HG03196 (cell line): ENCODE measurements around the gene RANBP1.

Experiments
- ATAC-seq: cut with Tn5 transposase; IDR thresholded peaks from one replicate; pipeline ENCODE4 v1.9.1; 2021; ENCODE audit not compliant: unreplicated experiment

The RANBP1 gene

GRCh38 chr22:20167643-20168322, 51.9 kb downstream of the RANBP1 start:
- no peak for ATAC-seq

- no peak for ATAC-seq
These were observed 53.4 kb downstream of the RANBP1 start for GRCh38 chr22:20169253-20169822.

- no peak for ATAC-seq
These were observed 54.3 kb downstream of the RANBP1 start for GRCh38 chr22:20170170-20170569.

- no peak for ATAC-seq
These were observed 55.6 kb downstream of the RANBP1 start for GRCh38 chr22:20171288-20172140.

GRCh38 chr22:20172141-20172613, 56.3 kb downstream of the RANBP1 start:
- ATAC-seq, result no peak

- no peak for ATAC-seq
These were observed 57.3 kb downstream of the RANBP1 start for GRCh38 chr22:20173246-20173645.

- no peak for ATAC-seq
These were observed 57.9 kb downstream of the RANBP1 start for GRCh38 chr22:20173772-20174171.

- no peak for ATAC-seq
These were observed 59.1 kb downstream of the RANBP1 start for GRCh38 chr22:20174785-20175596.

GRCh38 chr22:20175597-20175900, 59.6 kb downstream of the RANBP1 start:
- ATAC-seq, result no peak

GRCh38 chr22:20176421-20177085, 60.6 kb downstream of the RANBP1 start:
- no peak for ATAC-seq
